Lower leg skin (tissue), 4 donors: ENCODE data around the gene CGAS. TPM values are rescaled to one million over a fixed set of nuclear protein-coding genes. Genes with fewer than 3 reads are reported as not detected.
A peak's percentile ranks its signal among the peaks of the same experiment; 100 is the strongest.

ENCODE experiments used
- DNase-seq, 2 donors: peaks; one replicate each; pipeline ENCODE4 v3.0.0-alpha.2; 2019; ENCODE audit warnings: low spot score in 2 of 2
- H3K4me3 ChIP-seq: fragments of 200-600 bp; sonication (generic); 2 replicates; pipeline ENCODE4 v1.5.1; 2017; ENCODE audit warnings: mild to moderate bottlenecking, low read depth; ENCODE audit not compliant: poor library complexity, severe bottlenecking
- CTCF ChIP-seq, 3 donors: fragments of 450-650 bp; IDR thresholded peaks; one replicate each; pipeline ENCODE4 v1.5.1; 2016; ENCODE audit warnings: antibody characterized with exemption in 3 of 3, mild to moderate bottlenecking in 3 of 3, moderate library complexity in 2 of 3
- POLR2A ChIP-seq, 2 donors: fragments of 450-650 bp; IDR thresholded peaks; one replicate each; pipeline ENCODE4 v1.6.1; 2016 to 2017; ENCODE audit warnings: antibody characterized with exemption in 2 of 2, mild to moderate bottlenecking in 1 of 2, moderate library complexity in 1 of 2
- WGBS, 2 donors: methylation state at CpG; one replicate each; pipeline ENCODE4 v1.1.5; 2018; 5-methylcytosine and 5-hydroxymethylcytosine counted together
- intact Hi-C: fragments of 100-400 bp; cut with DNase I; formaldehyde crosslinking; loops from one replicate; pipeline ENCODE4 v1.15.0; 2023; ENCODE audit warnings: low total_unique reads
- total RNA-seq, 4 donors: library from RNA; depleted of rRNA; stranded (reverse); fragments of >200 nt; gene quantifications; one replicate each; pipeline ENCODE4 v1.1.0, GENCODE V29; 2016

Gene CGAS
- total RNA-seq, 4 donors from 2014 or later, result 0.83 to 2.2 (median 1.6) TPM

- peak in 1 of 2 donors; percentile 10 for DNase-seq
- H3K4me3 ChIP-seq, result no peak overlapping the region
- 49 to 60% methylated on average over 3 of the region's 3 CpGs for WGBS, 2 donors
- intact Hi-C loops, result no loop called here
- no peak for TF ChIP-seq POLR2A (IDR thresholded peaks at IDR 0.05)
- no peak for TF ChIP-seq CTCF (IDR thresholded peaks at IDR 0.05)
These were observed 4.0 kb upstream of the CGAS start for GRCh38 chr6:73455865-73456629.

GRCh38 chr6:73451223-73452106 is 632 bp downstream of the CGAS start:
- H3K4me3 ChIP-seq, result peak overlapping the region; percentile 79
- 0 to 1% methylated on average over 44 to 55 of the region's 79 CpGs for WGBS, 2 donors
- intact Hi-C loops, result no loop called here
- peak in 1 of 2 donors; percentile 88 for DNase-seq
- TF ChIP-seq POLR2A (IDR thresholded peaks at IDR 0.05) (no peak), CTCF (IDR thresholded peaks at IDR 0.05) (no peak)

- no peak for TF ChIP-seq CTCF (IDR thresholded peaks at IDR 0.05)
- no peak for TF ChIP-seq POLR2A (IDR thresholded peaks at IDR 0.05)
- WGBS, 2 donors, result 91 to 93% methylated on average over 3 of the region's 3 CpGs
- no peak for DNase-seq
- H3K4me3 ChIP-seq, result no peak overlapping the region
- intact Hi-C loops, result no loop called here
These were observed 8.5 kb downstream of the CGAS start for GRCh38 chr6:73443555-73443954.

- 85 to 86% methylated on average over 3 of the region's 3 CpGs for WGBS, 2 donors
- H3K4me3 ChIP-seq, result no peak overlapping the region
- intact Hi-C loops, result no loop called here
- DNase-seq, result no peak
- TF ChIP-seq CTCF (IDR thresholded peaks at IDR 0.05), result no peak
- TF ChIP-seq POLR2A (IDR thresholded peaks at IDR 0.05), result no peak
These were observed 16.9 kb downstream of the CGAS start for GRCh38 chr6:73435236-73435635.

GRCh38 chr6:73421534-73421933 is 30.6 kb downstream of the CGAS start:
- DNase-seq, result no peak
- TF ChIP-seq CTCF (IDR thresholded peaks at IDR 0.05) (no peak), POLR2A (IDR thresholded peaks at IDR 0.05) (no peak)
- intact Hi-C loops, result no loop called here
- H3K4me3 ChIP-seq, result no peak overlapping the region
- WGBS, 2 donors, result 74 to 77% methylated on average over 2 of the region's 2 CpGs
